ENCODE results near the gene MAGEB1. TPM values are rescaled to one million over a fixed set of nuclear protein-coding genes. Genes with fewer than 3 reads are reported as not detected.

The MAGEB1 gene
- total RNA-seq, 1 experiment from 2014 or later: not detected

DNA sequence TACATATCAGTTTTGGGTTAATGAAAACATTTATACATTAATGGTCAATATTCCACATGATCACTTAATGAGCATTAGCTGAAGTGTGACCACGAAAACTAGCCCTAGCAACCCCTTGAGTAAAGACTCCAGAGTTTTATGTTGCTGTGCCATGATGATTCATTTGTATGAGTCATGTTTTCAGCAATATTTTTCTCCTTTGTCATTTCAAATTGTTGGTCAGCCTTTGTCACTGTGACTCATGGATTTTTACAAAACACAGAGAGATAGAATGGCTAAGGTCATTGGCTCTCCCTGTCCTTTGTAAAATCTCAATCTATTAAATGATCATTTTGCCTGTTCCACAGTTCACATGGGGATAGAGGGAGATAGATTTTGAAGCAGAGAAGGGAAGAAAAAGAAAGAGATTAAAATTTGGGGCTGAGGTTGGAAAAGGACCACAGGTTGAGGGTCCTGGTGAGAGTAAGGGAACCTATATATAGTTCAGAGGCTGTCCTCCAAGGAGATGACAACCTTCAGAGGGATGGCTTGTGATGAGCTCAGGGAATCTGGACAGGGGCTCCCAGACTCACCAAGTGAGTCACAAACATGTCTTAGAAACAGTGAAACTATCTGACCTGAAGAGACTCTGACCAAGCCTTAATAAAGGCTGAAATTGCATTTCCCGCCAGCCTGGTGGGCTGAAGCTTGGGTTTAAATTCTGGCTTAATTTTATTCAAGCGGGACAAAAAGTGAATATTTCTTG is 36.7 kb downstream of the MAGEB1 start:
- peak; percentile 94 for DNase-seq (ENCODE audit: extremely low read depth, low read depth)

DNA sequence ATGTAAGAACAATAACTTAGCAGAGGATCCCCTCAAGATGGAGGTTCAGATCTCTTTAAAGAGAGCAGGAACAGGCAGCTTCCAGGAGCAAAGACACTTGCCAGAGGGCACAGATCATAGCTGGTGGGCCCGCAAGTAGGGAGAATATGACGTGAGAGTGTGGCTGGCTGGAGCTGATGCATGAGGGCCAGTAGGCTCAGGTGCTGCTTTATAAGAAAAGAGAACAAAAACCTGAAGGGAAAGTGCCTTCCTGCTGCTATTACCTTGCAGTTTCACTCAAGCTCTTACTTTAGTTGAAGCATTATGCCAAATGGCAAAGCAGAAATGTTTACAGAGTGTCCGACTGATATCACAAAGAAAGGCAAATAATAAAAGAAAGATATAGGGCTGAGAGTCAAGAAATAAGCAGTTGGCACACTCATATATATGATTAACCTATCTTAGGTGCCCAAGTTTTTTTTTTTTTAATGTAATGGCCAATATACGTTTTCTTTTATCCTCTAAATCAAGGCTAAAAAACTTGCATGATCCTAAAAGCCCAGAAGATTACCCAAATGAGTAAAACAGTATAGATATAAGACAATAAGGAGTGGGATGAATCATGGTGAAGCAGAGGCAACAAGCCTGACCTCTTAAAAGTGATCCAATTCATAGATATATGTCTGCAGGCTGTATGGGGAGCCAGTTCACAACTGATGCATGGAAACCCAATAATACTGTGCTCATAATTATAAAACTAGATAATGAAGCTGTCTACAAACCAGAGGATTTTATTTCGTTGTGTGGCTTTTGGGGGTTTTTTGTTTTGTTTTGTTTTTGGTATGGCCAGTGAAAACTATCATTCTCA is 49.7 kb downstream of the MAGEB1 start:
- DNase-seq (ENCODE audit: extremely low read depth, low read depth): no peak

DNA sequence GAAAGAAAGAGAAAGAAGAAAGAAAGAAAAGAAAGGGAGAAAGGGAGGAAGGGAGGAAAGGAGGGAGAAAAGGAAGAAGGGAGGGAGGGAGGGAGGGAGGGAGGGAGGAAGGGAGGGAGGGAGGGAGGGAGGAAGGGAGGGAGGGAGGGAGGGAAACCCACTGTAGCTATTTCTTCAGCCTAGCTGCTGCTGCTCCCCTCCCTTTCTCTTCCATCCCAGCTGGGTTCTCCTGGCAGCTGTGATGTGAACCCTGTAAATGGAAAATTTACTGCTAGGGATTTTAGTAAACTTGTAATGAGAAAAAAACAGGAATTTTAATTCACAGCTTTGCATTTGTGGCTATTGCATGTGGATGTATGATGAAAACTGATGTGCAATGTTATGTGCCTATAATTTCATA is 54.3 kb downstream of the MAGEB1 start:
- no peak for DNase-seq (ENCODE audit: extremely low read depth, low read depth)

Other genes with a start within 250 kb of the MAGEB1 start
- 60.3 and 66.4 TPM in 2 replicates for gene MAGEB2, start 31.6 kb upstream of the MAGEB1 start, total RNA-seq (2014; rRNA removed; shearing (Covaris generic))
- not detected in 2 replicates for gene MAGEB3, start 16.5 kb upstream of the MAGEB1 start, total RNA-seq (2014; rRNA removed; shearing (Covaris generic))
- not detected in 2 replicates for gene MAGEB4, start 5.1 kb upstream of the MAGEB1 start, total RNA-seq (2014; rRNA removed; shearing (Covaris generic))
- gene NR0B1, start 62.2 kb downstream of the MAGEB1 start, total RNA-seq (2014; rRNA removed; shearing (Covaris generic)): 76.4 and 90.0 TPM in 2 replicates